Esophagus squamous epithelium (tissue), 5 donors: ENCODE data around the gene CYB561A3. TPM values are rescaled to one million over a fixed set of nuclear protein-coding genes. Genes with fewer than 3 reads are reported as not detected.

ENCODE experiments used
- DNase-seq: peaks from one replicate; lab custom pipeline; 2025; lab: John Stamatoyannopoulos, UW
- H3K27ac ChIP-seq, 4 donors: fragments of 200-600 bp; sonication (generic); one replicate each; pipeline ENCODE4 v1.5.1; 2016 to 2019; ENCODE audit warnings: mild to moderate bottlenecking in 1 of 4
- H3K27me3 ChIP-seq, 4 donors: fragments of 200-600 bp; sonication (generic); 1 replicate in 3 of 4; 2 replicates in 1 of 4; pipeline versions ENCODE4 v1.5.1 to v1.6.0; 2017 to 2021; ENCODE audit warnings: antibody characterized with exemption in 1 of 4
- H3K36me3 ChIP-seq, 3 donors: fragments of 200-600 bp; sonication (generic); one replicate each; pipeline ENCODE4 v1.5.1; 2016 to 2019
- H3K4me1 ChIP-seq, 3 donors: fragments of 200-600 bp; sonication (generic); one replicate each; pipeline ENCODE4 v1.5.1; 2017 to 2019
- H3K4me3 ChIP-seq, 4 donors: fragments of 200-600 bp; sonication (generic); 1 replicate in 3 of 4; 2 replicates in 1 of 4; pipeline ENCODE4 v1.5.1; 2016 to 2019; ENCODE audit warnings: mild to moderate bottlenecking in 2 of 4, moderate library complexity in 1 of 4
- H3K9me3 ChIP-seq, 3 donors: fragments of 200-600 bp; sonication (generic); one replicate each; pipeline ENCODE4 v1.5.1; 2016 to 2019
- POLR2A ChIP-seq, 4 donors: fragments of 450-650 bp; IDR thresholded peaks; one replicate each; pipeline ENCODE4 v1.6.1; 2017; ENCODE audit warnings: antibody characterized with exemption in 4 of 4, mild to moderate bottlenecking in 4 of 4, moderate library complexity in 3 of 4
- WGBS, 2 donors: methylation state at CpG; one replicate each; pipeline ENCODE4 v1.1.5; 2018; 5-methylcytosine and 5-hydroxymethylcytosine counted together
- intact Hi-C: fragments of 100-400 bp; cut with DNase I; formaldehyde crosslinking; loops from one replicate; pipeline ENCODE4 v1.15.0; 2022
- total RNA-seq, 4 donors: library from RNA; depleted of rRNA; stranded (reverse); fragments of >200 nt; gene quantifications; one replicate each; pipeline ENCODE4 v1.1.0, GENCODE V29; 2016
- TF ChIP-seq, protein P1 (sequence below), 6 experiments: fragments of 450-650 bp in 4 of 6; fragments of 200-600 bp in 2 of 6; sonication (generic) in 2 of 6; IDR thresholded peaks; one replicate each; pipeline ENCODE4 v1.5.1; 2016 to 2019; ENCODE audit warnings: antibody characterized with exemption in 6 of 6, mild to moderate bottlenecking in 4 of 6, moderate library complexity in 4 of 6
- donor health status: DM: yes; HTN: yes; CAD: no.

CYB561A3 gene
- total RNA-seq, 4 donors from 2014 or later = 23.9 to 44.3 (median 27.9) TPM

DNA sequence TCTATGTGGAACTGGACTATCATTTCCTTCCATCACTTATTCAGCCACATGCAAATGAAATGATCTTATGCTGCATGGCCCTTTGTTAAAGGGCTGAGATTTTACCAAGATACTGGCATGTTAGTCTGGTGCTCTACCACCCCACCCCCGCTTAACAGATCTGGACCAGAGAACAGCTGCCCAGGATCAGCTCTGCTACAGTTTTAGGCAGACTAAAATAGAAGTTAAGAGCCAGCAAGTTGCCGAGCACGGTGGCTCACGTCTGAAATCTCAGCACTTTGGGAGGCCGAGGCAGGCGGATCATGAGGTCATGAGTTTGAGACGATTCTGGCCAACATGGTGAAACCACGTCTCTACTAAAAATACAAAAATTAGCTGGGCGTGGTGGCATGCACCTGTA, 33.3 kb downstream of the CYB561A3 start:
- H3K9me3 ChIP-seq = no peaks in the 10 kb centered on the region
- H3K4me1 ChIP-seq = peaks cover 18 to 69% (median 25%) of the 10 kb centered on the region in 3 donors
- H3K27me3 ChIP-seq = no peaks in the 10 kb centered on the region
- no peak overlapping the region for H3K4me3 ChIP-seq
- 89 to 95% methylated on average over 8 to 9 of the region's 9 CpGs for WGBS, 2 donors
- intact Hi-C loops = no loop called here
- no peak for DNase-seq
- H3K27ac ChIP-seq = no peak overlapping the region
- no peak for TF ChIP-seq POLR2A (IDR thresholded peaks at IDR 0.05)
- TF ChIP-seq, protein P1, sequence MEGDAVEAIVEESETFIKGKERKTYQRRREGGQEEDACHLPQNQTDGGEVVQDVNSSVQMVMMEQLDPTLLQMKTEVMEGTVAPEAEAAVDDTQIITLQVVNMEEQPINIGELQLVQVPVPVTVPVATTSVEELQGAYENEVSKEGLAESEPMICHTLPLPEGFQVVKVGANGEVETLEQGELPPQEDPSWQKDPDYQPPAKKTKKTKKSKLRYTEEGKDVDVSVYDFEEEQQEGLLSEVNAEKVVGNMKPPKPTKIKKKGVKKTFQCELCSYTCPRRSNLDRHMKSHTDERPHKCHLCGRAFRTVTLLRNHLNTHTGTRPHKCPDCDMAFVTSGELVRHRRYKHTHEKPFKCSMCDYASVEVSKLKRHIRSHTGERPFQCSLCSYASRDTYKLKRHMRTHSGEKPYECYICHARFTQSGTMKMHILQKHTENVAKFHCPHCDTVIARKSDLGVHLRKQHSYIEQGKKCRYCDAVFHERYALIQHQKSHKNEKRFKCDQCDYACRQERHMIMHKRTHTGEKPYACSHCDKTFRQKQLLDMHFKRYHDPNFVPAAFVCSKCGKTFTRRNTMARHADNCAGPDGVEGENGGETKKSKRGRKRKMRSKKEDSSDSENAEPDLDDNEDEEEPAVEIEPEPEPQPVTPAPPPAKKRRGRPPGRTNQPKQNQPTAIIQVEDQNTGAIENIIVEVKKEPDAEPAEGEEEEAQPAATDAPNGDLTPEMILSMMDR (IDR thresholded peaks at IDR 0.05) = no peak
- peaks cover 22 to 66% (median 28%) of the 10 kb centered on the region in 3 donors for H3K36me3 ChIP-seq

DNA sequence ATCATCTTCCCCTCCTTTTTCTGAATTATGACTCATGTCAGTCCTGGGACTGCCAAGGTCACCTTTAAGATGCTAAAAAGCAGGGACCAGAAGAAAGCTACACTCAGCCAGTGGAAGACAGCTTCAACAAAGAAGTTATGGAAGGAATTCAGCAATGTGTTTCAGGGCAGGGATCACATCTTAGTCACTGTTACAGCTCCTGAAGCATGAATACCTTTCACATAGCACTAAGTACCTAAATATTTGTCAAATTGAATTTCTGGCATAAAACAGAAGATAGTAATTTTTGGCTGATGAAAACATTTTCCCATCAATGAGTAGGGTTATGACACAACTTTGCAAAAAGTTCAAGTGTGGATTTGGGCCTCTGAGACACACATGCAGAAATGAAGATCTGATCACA, 34.0 kb downstream of the CYB561A3 start:
- H3K27ac ChIP-seq = no peak overlapping the region
- peaks cover 25 to 72% (median 35%) of the 10 kb centered on the region in 3 donors for H3K36me3 ChIP-seq
- no peak for DNase-seq
- no peaks in the 10 kb centered on the region for H3K27me3 ChIP-seq
- no peak for TF ChIP-seq POLR2A (IDR thresholded peaks at IDR 0.05)
- TF ChIP-seq, protein P1 (IDR thresholded peaks at IDR 0.05) = no peak
- H3K4me1 ChIP-seq = peaks cover 18 to 68% (median 25%) of the 10 kb centered on the region in 3 donors
- intact Hi-C loops = no loop called here
- no peaks in the 10 kb centered on the region for H3K9me3 ChIP-seq
- no peak overlapping the region for H3K4me3 ChIP-seq

DNA sequence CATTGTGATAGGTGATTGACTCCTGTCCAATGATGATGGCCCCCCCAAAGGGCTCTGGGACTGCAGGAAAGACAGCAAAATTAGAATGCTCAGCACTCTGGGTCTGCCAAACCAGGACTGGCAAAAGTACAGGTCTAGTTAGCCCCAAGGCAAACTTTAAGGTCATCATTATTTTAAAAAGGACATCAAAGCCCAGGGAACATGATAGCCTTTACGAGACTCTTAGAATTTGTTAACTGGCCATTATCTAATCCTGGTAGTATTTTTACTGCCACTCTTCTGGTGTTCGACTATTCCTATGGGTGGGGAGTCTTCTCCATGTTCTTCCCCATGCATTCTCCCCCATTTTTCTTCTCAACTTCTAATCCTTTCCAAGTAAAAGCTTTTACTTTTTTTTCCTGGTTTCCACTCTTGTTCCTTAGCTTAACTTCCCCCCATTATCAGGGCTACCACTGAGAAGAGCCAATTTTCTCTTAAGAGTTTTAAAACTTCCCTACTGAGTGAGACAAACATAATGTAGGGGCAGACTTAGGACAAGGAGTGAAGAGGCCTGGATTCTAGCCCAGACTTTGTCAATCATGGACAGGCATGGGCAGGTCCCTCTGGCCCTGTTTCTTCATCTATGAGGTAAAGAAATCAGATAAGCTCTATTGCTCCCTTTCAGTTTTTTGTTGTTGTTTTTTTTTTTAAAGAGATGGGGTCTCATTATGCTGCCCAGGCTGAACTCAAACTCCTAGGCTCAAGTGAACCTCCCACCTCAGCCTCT, 35.9 kb downstream of the CYB561A3 start:
- 29 to 48% methylated on average over 2 of the region's 2 CpGs for WGBS, 2 donors
- intact Hi-C loops = no loop called here
- peaks cover 43 to 91% (median 46%) of the 10 kb centered on the region in 3 donors for H3K36me3 ChIP-seq
- no peaks in the 10 kb centered on the region for H3K27me3 ChIP-seq
- H3K27ac ChIP-seq = peak overlapping the region in 2 of 4 donors; percentile 31 to 38
- DNase-seq = no peak
- H3K9me3 ChIP-seq = no peaks in the 10 kb centered on the region
- no peak overlapping the region for H3K4me3 ChIP-seq
- TF ChIP-seq, protein P1 (IDR thresholded peaks at IDR 0.05) = no peak
- TF ChIP-seq POLR2A (IDR thresholded peaks at IDR 0.05) = no peak
- peaks cover under 1 to 52% (median 13%) of the 10 kb centered on the region in 3 donors for H3K4me1 ChIP-seq

DNA sequence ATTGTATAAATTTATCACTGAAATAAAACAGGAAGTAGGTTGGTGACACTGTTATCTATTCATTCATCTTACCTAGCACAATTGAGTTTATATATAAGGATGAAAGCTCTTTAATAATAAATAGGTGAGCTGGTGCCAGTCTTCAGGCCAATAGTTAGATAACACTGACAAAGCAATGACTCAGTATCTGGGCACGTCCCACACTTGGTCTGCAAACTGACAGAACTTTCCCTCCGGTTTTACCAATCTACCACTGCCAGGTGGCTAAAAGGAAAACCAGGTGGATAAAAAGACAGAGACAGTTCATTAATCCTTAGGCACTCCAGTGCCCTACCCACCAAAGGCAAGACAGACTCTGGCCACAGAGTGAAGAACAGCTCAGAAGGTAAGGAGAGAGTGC, 46.4 kb downstream of the CYB561A3 start:
- 20 to 50% methylated on average over 1 to 2 of the region's 2 CpGs for WGBS, 2 donors
- H3K36me3 ChIP-seq = peaks cover 37 to 100% (median 85%) of the 10 kb centered on the region in 3 donors
- no peak overlapping the region for H3K4me3 ChIP-seq
- TF ChIP-seq, protein P1 (IDR thresholded peaks at IDR 0.05) = no peak
- TF ChIP-seq POLR2A (IDR thresholded peaks at IDR 0.05) = no peak
- DNase-seq = no peak
- no peaks in the 10 kb centered on the region for H3K9me3 ChIP-seq
- H3K27ac ChIP-seq = no peak overlapping the region
- H3K4me1 ChIP-seq = no peaks in the 10 kb centered on the region
- intact Hi-C loops = no loop called here
- H3K27me3 ChIP-seq = no peaks in the 10 kb centered on the region

DNA sequence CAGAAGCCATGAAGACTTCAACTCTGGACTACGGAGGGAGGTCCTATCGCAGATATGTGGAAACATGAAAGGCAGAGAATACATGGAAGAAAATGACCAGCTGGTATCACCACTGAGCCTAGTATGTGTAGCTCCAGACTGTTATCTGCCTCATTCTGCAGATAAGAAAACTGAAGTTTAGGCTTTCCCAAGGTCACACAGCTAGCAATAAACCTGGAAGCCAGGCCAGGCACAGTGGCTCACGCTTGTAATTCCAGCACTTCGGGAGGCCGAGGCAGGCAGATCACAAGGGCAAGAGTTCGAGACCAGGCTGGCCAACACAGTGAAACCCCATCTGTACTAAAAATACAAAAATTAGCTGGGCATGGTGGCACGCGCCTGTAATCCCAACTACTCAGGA, 50.9 kb downstream of the CYB561A3 start:
- peaks cover 58 to 100% (median 78%) of the 10 kb centered on the region in 3 donors for H3K36me3 ChIP-seq
- H3K9me3 ChIP-seq = no peaks in the 10 kb centered on the region
- no peak for TF ChIP-seq POLR2A (IDR thresholded peaks at IDR 0.05)
- TF ChIP-seq, protein P1 (IDR thresholded peaks at IDR 0.05) = no peak
- no peak overlapping the region for H3K27ac ChIP-seq
- intact Hi-C loops = no loop called here
- no peaks in the 10 kb centered on the region for H3K27me3 ChIP-seq
- H3K4me1 ChIP-seq = no peaks in the 10 kb centered on the region
- DNase-seq = no peak
- WGBS, 2 donors = 89 to 96% methylated on average over 4 to 8 of the region's 8 CpGs
- no peak overlapping the region for H3K4me3 ChIP-seq
